ENCODE results near the gene POPDC2.

DNA sequence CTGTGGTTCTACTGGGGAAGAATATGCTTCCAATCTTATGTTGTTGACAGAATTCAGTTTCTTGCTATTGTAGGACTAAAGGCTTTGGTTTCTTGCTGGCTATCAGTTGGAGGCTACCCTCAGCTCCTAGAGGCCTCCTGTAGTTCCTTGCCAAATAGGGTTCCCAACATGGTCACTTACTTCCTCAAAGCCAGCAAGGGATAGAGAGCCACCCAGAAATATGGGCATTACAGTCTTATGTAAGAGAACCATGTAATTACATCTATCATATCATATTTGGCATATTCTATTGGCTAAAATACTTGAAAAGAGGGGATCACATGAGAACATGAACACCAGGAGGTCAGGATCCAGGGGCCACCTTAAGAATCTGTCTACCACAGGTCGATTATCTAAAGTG is 23.0 kb upstream of the POPDC2 start:
- TF ChIP-seq CTCF (IDR thresholded peaks at IDR 0.05), result no peak
- TF ChIP-seq POLR2A (IDR thresholded peaks at IDR 0.05), result no peak
